MM.1S (cell line): ENCODE measurements around the gene HDAC10.

Source experiments
- CTCF ChIP-seq: fragments of 300-600 bp; sonication (generic); IDR thresholded peaks from 2 replicates; pipeline ENCODE4 v1.5.1; 2016; ENCODE audit warnings: antibody characterized with exemption, low read length, mixed read lengths
- EZH2 ChIP-seq: fragments of 300-600 bp; sonication (generic); optimal IDR thresholded peaks from 2 replicates; pipeline ENCODE3; 2017; ENCODE audit warnings: low read depth, mild to moderate bottlenecking, antibody characterized with exemption, low read length, mixed read lengths
- EZH2phosphoT487 ChIP-seq: fragments of 300-600 bp; sonication (generic); IDR thresholded peaks from 2 replicates; pipeline ENCODE4 v1.6.1; 2018; ENCODE audit warnings: antibody characterized with exemption, low read length

GRCh38 chr22:50249341-50250248 lies 1.5 kb downstream of the HDAC10 start:
- TF ChIP-seq CTCF (no peak), EZH2 (no peak), EZH2phosphoT487 (no peak)
